ENCODE results near the gene CELA3B.
"Not testable (repeated sequence)": the region's sequence is repeated elsewhere in the genome, so short reads cannot be mapped to it uniquely, and the experiment has no call there.

Gene CELA3B

GRCh38 chr1:21976703-21977239, at the start of gene CELA3B:
CELA3B (plus strand) TSS chr1:21977022; CDS start chr1:21977040, 18 bp downstream.
- not testable (repeated sequence) for DNase-seq

- DNase-seq, result no peak
Measured at GRCh38 chr1:21927533-21928237, 49.1 kb upstream of the CELA3B start.

- DNase-seq, result no peak
Measured at GRCh38 chr1:21930080-21930571, 46.7 kb upstream of the CELA3B start.

GRCh38 chr1:21930629-21931170, 46.1 kb upstream of the CELA3B start:
- DNase-seq, result no peak

GRCh38 chr1:21931171-21932093, 45.4 kb upstream of the CELA3B start:
- no peak for DNase-seq

- DNase-seq, result no peak
Measured at GRCh38 chr1:21932127-21932526, 44.7 kb upstream of the CELA3B start.

- no peak for DNase-seq
Measured at GRCh38 chr1:21933397-21934248, 43.2 kb upstream of the CELA3B start.

GRCh38 chr1:21935393-21935804, 41.4 kb upstream of the CELA3B start:
- no peak for DNase-seq

GRCh38 chr1:21935891-21936365, 40.9 kb upstream of the CELA3B start:
- no peak for DNase-seq

- no peak for DNase-seq
Measured at GRCh38 chr1:21936366-21937031, 40.3 kb upstream of the CELA3B start.

- no peak for DNase-seq
Measured at GRCh38 chr1:21937034-21937371, 39.8 kb upstream of the CELA3B start, which contains the start of gene HSPG2. HSPG2 (minus strand) TSS chr1:21937310; CDS start chr1:21937217, 93 bp downstream.

GRCh38 chr1:21937372-21938121, 39.3 kb upstream of the CELA3B start:
- peak; percentile 66 for DNase-seq

- no peak for DNase-seq
Measured at GRCh38 chr1:21938732-21939538, 37.9 kb upstream of the CELA3B start.

- no peak for DNase-seq
Measured at GRCh38 chr1:21939650-21940374, 37.0 kb upstream of the CELA3B start.

- no peak for DNase-seq
Measured at GRCh38 chr1:21940492-21940891, 36.3 kb upstream of the CELA3B start.

GRCh38 chr1:21941370-21941769, 35.5 kb upstream of the CELA3B start:
- DNase-seq, result no peak

GRCh38 chr1:21942464-21942863, 34.4 kb upstream of the CELA3B start:
- DNase-seq, result no peak

GRCh38 chr1:21942959-21943640, 33.7 kb upstream of the CELA3B start:
- DNase-seq, result not testable (repeated sequence)

GRCh38 chr1:21944733-21945073, 32.1 kb upstream of the CELA3B start:
- DNase-seq, result no peak

Measured in activated CD8-positive, alpha-beta memory T cell treated with anti-CD3 and anti-CD28 coated beads, Interleukin-2, amount 50 U/mL, for 4 hours (primary cell).